Endothelial cell (in vitro differentiated cells): ENCODE measurements around the gene HSPA12B. TPM values are rescaled to one million over a fixed set of nuclear protein-coding genes. Genes with fewer than 3 reads are reported as not detected.
A peak's percentile ranks its signal among the peaks of the same experiment; 100 is the strongest.

ENCODE experiments used
- DNase-seq: peaks from one replicate; pipeline ENCODE4 v3.0.0; 2021; ENCODE audit warnings: low spot score
- H3K27ac Mint-ChIP-seq: one replicate; pipeline ENCODE4 v1.8.0; 2021; ENCODE audit warnings: mixed read lengths, inconsistent platforms; ENCODE audit not compliant: unreplicated experiment
- H3K27me3 Mint-ChIP-seq: one replicate; pipeline ENCODE4 v1.8.0; 2021; ENCODE audit warnings: mild to moderate bottlenecking, moderate library complexity, mixed read lengths, inconsistent platforms; ENCODE audit not compliant: unreplicated experiment
- H3K36me3 Mint-ChIP-seq: one replicate; pipeline ENCODE4 v1.8.0; 2021; ENCODE audit warnings: mild to moderate bottlenecking, low read depth, mixed read lengths, inconsistent platforms; ENCODE audit not compliant: unreplicated experiment
- H3K4me1 Mint-ChIP-seq: one replicate; pipeline ENCODE4 v1.8.0; 2021; ENCODE audit warnings: mild to moderate bottlenecking, mixed read lengths, inconsistent platforms; ENCODE audit not compliant: unreplicated experiment
- H3K4me3 Mint-ChIP-seq: one replicate; pipeline ENCODE4 v1.8.0; 2021; ENCODE audit warnings: mild to moderate bottlenecking, mixed read lengths, inconsistent platforms; ENCODE audit not compliant: unreplicated experiment
- H3K9me3 Mint-ChIP-seq: one replicate; pipeline ENCODE4 v1.8.0; 2021; ENCODE audit warnings: mixed read lengths, inconsistent platforms; ENCODE audit not compliant: unreplicated experiment
- total RNA-seq: library from RNA; stranded (reverse); fragmentation: NEBNext Ultra II Directional; extraction: Animal tissue kit (Norgen Biotek cat#: 25700); gene quantifications from one replicate; pipeline ENCODE4 v1.2.1, GENCODE V29; 2021; ENCODE audit not compliant: unreplicated experiment
- TF ChIP-seq, protein P1 (sequence below): fragments of 200-600 bp; sonication (generic); IDR thresholded peaks from one replicate; pipeline ENCODE4 v1.5.0; 2021; ENCODE audit warnings: antibody characterized with exemption; ENCODE audit not compliant: unreplicated experiment

Gene HSPA12B
- total RNA-seq, 1 donor from 2014 or later: 12.7 TPM

- H3K27me3 Mint-ChIP-seq: peaks cover 3% of the 10 kb centered on the region
- H3K27ac Mint-ChIP-seq: no peak overlapping the region
- TF ChIP-seq, protein P1, sequence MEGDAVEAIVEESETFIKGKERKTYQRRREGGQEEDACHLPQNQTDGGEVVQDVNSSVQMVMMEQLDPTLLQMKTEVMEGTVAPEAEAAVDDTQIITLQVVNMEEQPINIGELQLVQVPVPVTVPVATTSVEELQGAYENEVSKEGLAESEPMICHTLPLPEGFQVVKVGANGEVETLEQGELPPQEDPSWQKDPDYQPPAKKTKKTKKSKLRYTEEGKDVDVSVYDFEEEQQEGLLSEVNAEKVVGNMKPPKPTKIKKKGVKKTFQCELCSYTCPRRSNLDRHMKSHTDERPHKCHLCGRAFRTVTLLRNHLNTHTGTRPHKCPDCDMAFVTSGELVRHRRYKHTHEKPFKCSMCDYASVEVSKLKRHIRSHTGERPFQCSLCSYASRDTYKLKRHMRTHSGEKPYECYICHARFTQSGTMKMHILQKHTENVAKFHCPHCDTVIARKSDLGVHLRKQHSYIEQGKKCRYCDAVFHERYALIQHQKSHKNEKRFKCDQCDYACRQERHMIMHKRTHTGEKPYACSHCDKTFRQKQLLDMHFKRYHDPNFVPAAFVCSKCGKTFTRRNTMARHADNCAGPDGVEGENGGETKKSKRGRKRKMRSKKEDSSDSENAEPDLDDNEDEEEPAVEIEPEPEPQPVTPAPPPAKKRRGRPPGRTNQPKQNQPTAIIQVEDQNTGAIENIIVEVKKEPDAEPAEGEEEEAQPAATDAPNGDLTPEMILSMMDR: no peak
- DNase-seq: no peak
- no peaks in the 10 kb centered on the region for H3K4me1 Mint-ChIP-seq
- no peaks in the 10 kb centered on the region for H3K36me3 Mint-ChIP-seq
- H3K4me3 Mint-ChIP-seq: no peak overlapping the region
- no peaks in the 10 kb centered on the region for H3K9me3 Mint-ChIP-seq
These were observed 42.5 kb upstream of the HSPA12B start for GRCh38 chr20:3689978-3690377.

DNA sequence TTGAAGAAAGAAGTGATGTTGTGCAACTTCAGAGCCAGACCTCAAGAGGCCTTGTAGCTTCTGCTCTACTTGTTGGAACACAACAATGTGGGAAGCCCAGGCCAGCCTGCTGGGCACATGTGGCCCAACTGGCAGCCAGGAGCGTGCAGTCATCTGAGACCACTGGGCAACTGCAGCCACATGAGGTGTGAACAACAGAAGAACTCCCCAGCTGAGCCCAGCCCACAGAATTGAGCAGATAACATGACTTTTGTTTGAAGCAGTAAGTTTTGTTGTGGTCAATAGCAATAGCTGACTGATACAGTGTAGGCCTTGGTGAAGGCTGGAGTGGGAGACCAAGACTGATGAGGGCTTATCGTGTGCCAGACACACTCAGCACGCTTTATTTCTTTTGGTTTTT is 42.1 kb upstream of the HSPA12B start:
- Mint-ChIP-seq H3K27ac (no peak overlapping the region), H3K9me3 (no peaks in the 10 kb centered on the region), H3K4me1 (no peaks in the 10 kb centered on the region), H3K36me3 (no peaks in the 10 kb centered on the region), H3K4me3 (no peak overlapping the region), H3K27me3 (peaks cover 3% of the 10 kb centered on the region)
- DNase-seq: no peak
- TF ChIP-seq, protein P1: no peak

DNA sequence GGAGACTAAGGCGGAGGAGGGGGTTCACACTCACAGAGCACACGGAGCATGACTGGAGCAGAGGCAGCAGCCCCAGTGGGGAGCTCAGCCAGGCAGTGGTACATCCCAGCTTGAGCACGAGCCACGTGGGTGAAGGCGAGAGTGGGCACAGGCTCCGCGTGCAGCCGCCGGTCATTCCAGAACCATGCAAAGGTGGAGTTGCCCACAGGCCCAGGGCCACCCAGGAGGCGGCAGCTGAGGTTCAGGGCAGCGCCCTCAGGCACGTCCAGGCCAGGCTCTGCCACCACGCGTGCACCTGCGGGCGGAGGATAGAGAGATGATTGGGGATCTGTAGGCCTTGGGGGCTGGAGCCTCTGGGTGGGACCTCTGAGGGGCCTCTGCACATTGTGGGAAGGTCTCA is 41.2 kb upstream of the HSPA12B start:
- Mint-ChIP-seq H3K27ac (no peak overlapping the region), H3K27me3 (peaks cover 3% of the 10 kb centered on the region), H3K4me1 (no peaks in the 10 kb centered on the region), H3K4me3 (peak overlapping the region; percentile 70), H3K9me3 (no peaks in the 10 kb centered on the region), H3K36me3 (no peaks in the 10 kb centered on the region)
- TF ChIP-seq, protein P1: no peak
- no peak for DNase-seq

DNA sequence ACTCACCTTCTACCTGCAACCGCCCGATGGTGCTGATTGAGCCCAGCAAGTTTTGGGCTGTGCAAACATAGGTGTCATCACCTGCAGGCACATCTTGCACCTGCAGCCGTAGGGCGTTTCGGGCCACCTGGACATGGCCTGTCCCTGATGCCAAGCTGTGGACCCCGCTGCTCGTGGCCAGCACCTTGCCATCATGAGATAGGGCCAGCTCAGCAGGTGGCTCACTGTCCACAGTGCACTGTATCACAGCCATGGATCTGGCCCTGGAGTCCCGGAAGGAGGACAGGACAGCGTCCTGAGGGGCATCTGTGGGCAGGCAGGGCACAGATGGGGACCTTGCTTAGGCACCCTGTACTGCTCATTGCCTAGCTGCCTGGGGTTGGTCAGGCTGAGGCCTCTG is 40.6 kb upstream of the HSPA12B start:
- Mint-ChIP-seq H3K27ac (no peak overlapping the region), H3K4me3 (no peak overlapping the region), H3K27me3 (peaks cover 3% of the 10 kb centered on the region), H3K36me3 (no peaks in the 10 kb centered on the region), H3K4me1 (no peaks in the 10 kb centered on the region), H3K9me3 (no peaks in the 10 kb centered on the region)
- TF ChIP-seq, protein P1: no peak
- DNase-seq: no peak

- TF ChIP-seq, protein P1: no peak
- H3K9me3 Mint-ChIP-seq: no peaks in the 10 kb centered on the region
These were observed 39.7 kb upstream of the HSPA12B start for GRCh38 chr20:3692706-3693294.

More at GRCh38 chr20:3692706-3693294, 39.7 kb upstream of the HSPA12B start:
- DNase-seq: no peak
- no peaks in the 10 kb centered on the region for H3K36me3 Mint-ChIP-seq
- H3K4me3 Mint-ChIP-seq: no peak overlapping the region
- H3K27ac Mint-ChIP-seq: no peak overlapping the region
- peaks cover 3% of the 10 kb centered on the region for H3K27me3 Mint-ChIP-seq
- H3K4me1 Mint-ChIP-seq: no peaks in the 10 kb centered on the region
